ENCODE measurements around the gene MPPED1. TPM values are rescaled to one million over a fixed set of nuclear protein-coding genes. Genes with fewer than 3 reads are reported as not detected.

The MPPED1 gene
- total RNA-seq, 1 experiment from 2014 or later, result not detected

GRCh38 chr22:43539572-43540528 is 128.0 kb downstream of the MPPED1 start:
- DNase-seq (ENCODE audit: low read depth), result no peak
- in situ Hi-C loops (cut with HindIII; ENCODE audit: low pct_unique_long_range_greater_than_20kb, low sequenced_read_pairs), result no loop called here

- no peak for DNase-seq (ENCODE audit: low read depth)
- in situ Hi-C loops (cut with HindIII; ENCODE audit: low pct_unique_long_range_greater_than_20kb, low sequenced_read_pairs), result no loop called here
Measured at GRCh38 chr22:43540529-43540923, 128.7 kb downstream of the MPPED1 start.

GRCh38 chr22:43541022-43541421 is 129.2 kb downstream of the MPPED1 start:
- no peak for DNase-seq (ENCODE audit: low read depth)
- in situ Hi-C loops (cut with HindIII; ENCODE audit: low pct_unique_long_range_greater_than_20kb, low sequenced_read_pairs), result no loop called here

GRCh38 chr22:43541462-43542407 is 129.9 kb downstream of the MPPED1 start:
- in situ Hi-C loops (cut with HindIII; ENCODE audit: low pct_unique_long_range_greater_than_20kb, low sequenced_read_pairs), result no loop called here
- no peak for DNase-seq (ENCODE audit: low read depth)

- DNase-seq (ENCODE audit: low read depth), result no peak
- in situ Hi-C loops (cut with HindIII; ENCODE audit: low pct_unique_long_range_greater_than_20kb, low sequenced_read_pairs), result no loop called here
Measured at GRCh38 chr22:43542681-43543521, 131.1 kb downstream of the MPPED1 start.

GRCh38 chr22:43543522-43544288 is 131.9 kb downstream of the MPPED1 start:
- DNase-seq (ENCODE audit: low read depth), result no peak
- in situ Hi-C loops (cut with HindIII; ENCODE audit: low pct_unique_long_range_greater_than_20kb, low sequenced_read_pairs), result no loop called here

- no peak for DNase-seq (ENCODE audit: low read depth)
- in situ Hi-C loops (cut with HindIII; ENCODE audit: low pct_unique_long_range_greater_than_20kb, low sequenced_read_pairs), result no loop called here
Measured at GRCh38 chr22:43544289-43544673, 132.5 kb downstream of the MPPED1 start.

GRCh38 chr22:43546186-43546585 is 134.4 kb downstream of the MPPED1 start:
- DNase-seq (ENCODE audit: low read depth), result no peak
- in situ Hi-C loops (cut with HindIII; ENCODE audit: low pct_unique_long_range_greater_than_20kb, low sequenced_read_pairs), result no loop called here

- no peak for DNase-seq (ENCODE audit: low read depth)
- in situ Hi-C loops (cut with HindIII; ENCODE audit: low pct_unique_long_range_greater_than_20kb, low sequenced_read_pairs), result no loop called here
Measured at GRCh38 chr22:43550024-43550620, 138.3 kb downstream of the MPPED1 start.

GRCh38 chr22:43550672-43551071 is 138.9 kb downstream of the MPPED1 start:
- in situ Hi-C loops (cut with HindIII; ENCODE audit: low pct_unique_long_range_greater_than_20kb, low sequenced_read_pairs), result no loop called here
- no peak for DNase-seq (ENCODE audit: low read depth)

GRCh38 chr22:43553451-43554258 is 141.8 kb downstream of the MPPED1 start:
- DNase-seq (ENCODE audit: low read depth), result no peak

GRCh38 chr22:43554259-43554636 is 142.4 kb downstream of the MPPED1 start:
- in situ Hi-C loops (cut with HindIII; ENCODE audit: low pct_unique_long_range_greater_than_20kb, low sequenced_read_pairs), result no loop called here
- DNase-seq (ENCODE audit: low read depth), result no peak

More at GRCh38 chr22:43553451-43554258, 141.8 kb downstream of the MPPED1 start:
- in situ Hi-C loops (cut with HindIII; ENCODE audit: low pct_unique_long_range_greater_than_20kb, low sequenced_read_pairs), result no loop called here

- DNase-seq (ENCODE audit: low read depth), result no peak
- in situ Hi-C loops (cut with HindIII; ENCODE audit: low pct_unique_long_range_greater_than_20kb, low sequenced_read_pairs), result no loop called here
Measured at GRCh38 chr22:43554694-43555365, 143.0 kb downstream of the MPPED1 start.

- in situ Hi-C loops (cut with HindIII; ENCODE audit: low pct_unique_long_range_greater_than_20kb, low sequenced_read_pairs), result no loop called here
- DNase-seq (ENCODE audit: low read depth), result no peak
Measured at GRCh38 chr22:43555561-43556515, 144.0 kb downstream of the MPPED1 start.

Measured in Caki2 (cell line).